IPS-NIHi11 (cell line): ENCODE data around the gene IGHMBP2.
"Not testable (repeated sequence)": the region's sequence is repeated elsewhere in the genome, so short reads cannot be mapped to it uniquely, and the experiment has no call there.

Experiments used
- DNase-seq: peaks from one replicate; pipeline ENCODE4 v3.0.0; 2012; ENCODE audit warnings: mixed read lengths, low spot score

IGHMBP2 gene

GRCh38 chr11:68903288-68904247 is at the start of gene IGHMBP2, which contains the start of gene MRPL21:
Gene IGHMBP2, plus strand, starts transcription at chr11:68903891. Its CDS starts 62 bp downstream, at chr11:68903953.
Gene MRPL21, minus strand, starts transcription at chr11:68903832. Its CDS starts 22 bp downstream, at chr11:68903810.
- DNase-seq: peak; percentile 98

GRCh38 chr11:68854273-68854958 is 49.3 kb upstream of the IGHMBP2 start:
- DNase-seq: peak; percentile 47

DNA sequence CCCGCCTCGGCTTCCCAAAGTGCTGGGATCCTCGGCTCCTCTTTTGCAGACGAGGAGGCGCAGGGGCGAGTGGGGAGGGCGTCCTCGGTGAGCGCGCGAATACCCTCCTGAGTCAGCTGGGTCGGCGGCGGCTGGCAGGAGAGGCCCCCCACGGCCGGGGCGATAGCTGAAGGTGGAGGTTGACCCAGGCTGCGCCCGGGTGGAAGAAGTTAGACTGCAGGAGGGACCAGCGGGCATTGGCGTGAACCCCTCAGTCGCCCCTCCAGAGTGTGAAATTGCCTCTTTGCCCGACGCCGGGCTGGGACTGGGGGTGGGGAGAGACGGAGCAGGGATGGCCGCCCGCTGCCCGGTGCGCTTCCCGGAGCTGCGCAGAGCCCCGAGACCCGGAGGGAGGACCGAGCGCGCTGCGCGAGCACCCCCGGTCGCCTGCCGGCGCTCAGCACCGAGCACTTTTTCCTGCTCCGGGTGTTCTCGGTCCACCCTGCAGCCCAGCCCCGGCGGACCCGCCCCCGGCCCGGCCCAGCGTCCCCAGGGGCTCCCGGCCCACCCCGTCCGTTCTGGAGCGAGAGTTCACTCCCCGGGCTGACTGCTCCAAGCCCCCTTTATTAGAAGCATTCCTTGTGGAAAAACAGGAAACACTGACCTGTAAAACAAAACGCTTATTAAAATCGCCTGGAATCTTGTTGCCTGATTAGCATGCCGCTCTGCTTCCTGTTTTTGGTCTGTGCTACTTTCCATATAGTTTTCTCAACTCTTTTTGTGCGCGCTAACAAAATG is 48.3 kb upstream of the IGHMBP2 start:
- DNase-seq: peak; percentile 85

- DNase-seq: not testable (repeated sequence)
These were observed 47.2 kb upstream of the IGHMBP2 start for GRCh38 chr11:68856425-68857030.

- no peak for DNase-seq
These were observed 46.6 kb upstream of the IGHMBP2 start for GRCh38 chr11:68857037-68857586.

DNA sequence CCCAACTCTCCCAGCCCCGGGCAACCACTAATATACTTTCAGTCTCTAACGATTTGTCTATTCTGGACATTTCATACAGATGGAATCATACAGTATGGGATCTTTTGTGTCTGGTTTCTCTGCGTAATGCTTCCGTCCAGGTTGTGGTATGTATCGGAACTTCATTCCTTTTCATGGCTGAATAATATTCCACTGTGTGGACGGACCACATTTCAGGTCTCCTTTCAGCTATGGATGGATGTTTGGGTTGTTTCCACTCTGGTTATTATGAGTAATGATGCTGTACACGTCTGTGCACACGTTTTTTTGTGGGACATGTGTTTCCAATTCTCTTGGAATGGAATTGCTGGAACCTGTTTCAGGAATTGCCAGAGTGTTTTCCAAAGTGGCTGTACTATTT is 44.6 kb upstream of the IGHMBP2 start:
- DNase-seq: no peak

DNA sequence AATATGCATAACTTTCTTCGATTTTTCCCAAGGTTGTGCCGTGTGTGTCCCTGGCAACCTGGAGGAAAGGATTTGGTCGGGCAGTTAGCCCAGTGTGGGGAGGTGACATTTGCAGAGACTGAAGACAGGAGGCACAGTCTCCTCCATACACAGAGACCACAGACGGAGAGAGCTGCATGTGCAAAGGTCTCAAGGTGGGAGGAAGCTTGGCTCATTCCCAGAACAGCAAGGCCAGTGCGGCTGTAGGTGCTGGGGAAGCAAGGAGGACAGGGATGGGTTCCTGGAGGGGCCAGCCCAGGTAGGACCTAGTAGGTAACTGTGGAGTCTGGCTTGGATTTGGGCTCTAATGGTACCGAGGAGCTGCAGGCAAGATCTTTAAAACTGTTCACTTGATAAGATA is 41.3 kb upstream of the IGHMBP2 start:
- no peak for DNase-seq

- DNase-seq: no peak
These were observed 40.0 kb upstream of the IGHMBP2 start for GRCh38 chr11:68863553-68864265.

DNA sequence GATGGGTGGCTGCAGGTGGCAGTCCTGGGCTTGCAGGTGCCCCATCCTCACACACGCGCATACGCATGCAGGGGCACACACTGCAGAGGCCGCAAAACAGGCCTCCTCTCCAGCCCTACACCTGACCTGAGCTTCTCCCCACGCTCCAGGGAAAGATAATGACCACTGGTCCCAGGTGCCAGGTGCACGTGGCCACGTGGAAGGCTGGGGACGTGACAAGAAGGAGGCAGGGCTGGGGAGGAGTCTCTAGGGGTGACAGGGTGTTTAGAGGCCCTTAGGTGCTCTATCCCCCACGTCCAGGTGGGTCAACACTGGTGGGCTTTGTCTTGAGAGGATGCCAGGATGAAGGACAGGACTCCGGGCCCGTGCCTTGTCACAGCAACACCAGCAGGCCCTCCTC is 38.5 kb upstream of the IGHMBP2 start:
- DNase-seq: no peak

DNA sequence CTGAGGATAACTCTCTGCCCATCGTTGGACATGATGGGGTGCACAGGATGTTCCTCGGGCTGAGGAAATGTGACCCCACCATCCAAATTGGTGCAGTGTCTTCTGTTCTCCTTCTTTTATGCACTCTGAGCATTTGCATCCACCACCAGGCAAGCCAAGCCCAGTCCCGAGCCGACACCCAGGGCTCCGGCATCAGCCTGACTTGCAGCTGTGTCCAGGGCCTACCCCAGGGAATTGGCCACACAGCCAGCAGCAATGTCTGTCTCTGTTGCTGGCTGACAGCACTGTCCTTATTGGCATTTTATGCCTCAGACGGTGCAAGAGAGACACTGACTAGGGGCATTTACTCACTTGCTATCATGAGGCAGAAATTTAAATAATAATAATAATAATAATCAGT is 36.6 kb upstream of the IGHMBP2 start:
- no peak for DNase-seq

- no peak for DNase-seq
These were observed 35.4 kb upstream of the IGHMBP2 start for GRCh38 chr11:68868221-68868835.

- DNase-seq: no peak
These were observed 33.2 kb upstream of the IGHMBP2 start for GRCh38 chr11:68870470-68870869.

DNA sequence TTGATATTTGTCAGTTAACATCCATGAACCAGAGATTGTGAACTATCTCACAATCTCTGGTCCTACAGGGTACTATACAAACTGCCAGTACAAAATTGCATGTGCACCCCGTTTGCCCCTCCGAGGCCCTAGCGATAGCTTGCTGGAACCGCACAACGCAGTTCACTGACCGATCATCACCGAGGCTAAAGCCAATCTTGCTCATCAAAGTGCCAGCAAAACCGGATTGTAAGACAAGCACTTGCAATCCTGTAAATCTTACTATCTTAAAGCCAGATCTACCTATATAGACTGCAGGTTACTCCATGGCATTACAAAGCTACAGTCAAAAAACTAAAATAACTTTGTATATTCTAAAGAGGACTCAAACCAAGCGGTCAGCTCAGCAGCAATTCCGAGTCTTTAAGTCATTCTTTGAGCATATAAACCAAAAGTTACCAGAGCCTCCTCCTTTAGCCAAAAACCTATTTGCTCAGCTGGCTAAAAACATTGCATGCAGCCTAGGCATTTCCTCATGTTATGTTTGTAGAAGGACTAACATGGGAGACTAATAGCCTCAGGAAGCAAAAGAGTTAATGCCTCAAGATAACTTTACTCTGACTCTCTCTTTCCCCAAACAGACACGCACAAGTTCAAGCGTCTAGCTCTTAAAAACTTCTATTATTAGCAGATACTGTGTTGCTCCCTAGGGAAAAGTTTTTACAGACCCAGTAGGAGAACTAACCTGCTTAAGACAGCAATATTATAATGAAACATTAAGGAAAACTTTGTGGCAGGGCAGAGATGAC is 31.3 kb upstream of the IGHMBP2 start:
- DNase-seq: no peak

- DNase-seq: no peak
These were observed 25.7 kb upstream of the IGHMBP2 start for GRCh38 chr11:68878022-68878421.

DNA sequence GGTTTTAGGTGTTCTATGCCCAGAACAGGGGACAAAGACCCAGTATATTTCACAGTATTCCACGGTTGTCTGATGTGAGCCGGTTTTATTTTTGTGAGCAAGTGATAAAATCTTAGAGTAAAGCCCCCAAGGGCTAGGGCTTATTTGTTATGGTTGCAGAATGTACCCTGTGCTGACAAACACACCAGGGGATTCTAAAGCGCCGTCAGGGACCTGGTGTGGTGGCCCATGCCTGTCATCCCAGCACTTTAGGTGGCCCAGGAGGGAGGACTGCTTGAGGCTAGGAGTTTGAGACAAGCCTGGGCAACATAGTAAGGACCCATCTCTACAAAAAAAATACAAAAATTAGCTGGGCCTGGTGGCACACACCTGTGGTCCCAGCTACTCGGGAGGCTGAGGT is 22.8 kb upstream of the IGHMBP2 start:
- DNase-seq: no peak

DNA sequence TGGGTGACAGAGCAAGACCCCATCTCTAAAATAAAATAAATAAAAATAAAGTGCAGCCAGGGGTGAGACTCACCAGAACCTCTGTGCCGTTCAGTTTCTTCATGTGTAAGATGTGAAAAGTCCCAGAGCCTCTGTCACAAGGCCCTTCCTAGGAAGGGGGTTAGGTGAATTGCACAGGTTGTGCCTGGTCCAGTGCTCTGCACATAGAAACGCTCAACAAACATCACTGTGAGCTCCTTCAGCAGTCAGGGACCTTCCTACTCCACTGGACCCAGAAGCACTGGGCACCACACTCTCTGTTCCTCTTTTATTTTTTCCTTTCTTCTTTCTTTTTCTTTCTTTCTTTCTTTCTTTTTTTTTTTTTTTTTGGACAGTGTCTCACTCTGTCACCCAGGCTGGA is 22.4 kb upstream of the IGHMBP2 start:
- DNase-seq: no peak

GRCh38 chr11:68882391-68882790 is 21.3 kb upstream of the IGHMBP2 start:
- DNase-seq: no peak

GRCh38 chr11:68884827-68885226 is 18.9 kb upstream of the IGHMBP2 start:
- not testable (repeated sequence) for DNase-seq

DNA sequence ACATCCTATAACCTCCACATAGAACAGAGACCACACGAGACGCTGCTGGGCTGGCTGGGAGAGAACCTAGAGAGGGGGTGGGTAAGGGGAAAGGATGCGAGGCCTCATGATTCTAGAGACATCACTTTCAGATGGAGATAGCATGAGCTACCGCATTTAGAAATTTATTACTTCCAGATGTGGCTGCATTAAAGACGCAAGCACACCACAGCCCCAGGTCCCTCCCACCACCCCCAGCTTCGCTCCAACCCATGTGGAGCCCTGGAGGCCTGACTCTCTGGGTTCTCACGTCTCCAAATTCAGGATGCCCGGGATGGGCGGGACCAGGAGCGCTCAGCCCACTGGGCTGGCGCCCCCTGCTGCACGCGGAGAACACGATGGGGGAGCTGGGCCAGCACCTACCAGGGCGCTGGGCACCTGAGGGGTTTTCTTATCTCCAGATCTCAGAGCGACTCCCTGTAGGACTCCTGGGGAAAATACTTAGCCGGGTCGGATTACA is 13.7 kb upstream of the IGHMBP2 start:
- peak; percentile 88 for DNase-seq
